A673 (cell line): ENCODE measurements around the gene TBC1D9. TPM values are rescaled to one million over a fixed set of nuclear protein-coding genes. Genes with fewer than 3 reads are reported as not detected.

Source experiments
- BruUV-seq: library from RNA; stranded (reverse); fragments of 400-500 nt; replicated peaks from 2 replicates; lab custom pipeline; 2021; lab: Mats Ljungman, UMichigan
- CTCF ChIA-PET: fragments of 300-600 bp; sonication (Branson Sonifier 250); formaldehyde crosslinking; loops from one replicate; lab custom pipeline; 2022; ENCODE audit warnings: antibody characterized with exemption; lab: Charles Lee
- POLR2A ChIA-PET: fragments of 300-600 bp; sonication (Branson Sonifier 250); formaldehyde crosslinking; loops from one replicate; lab custom pipeline; 2022; ENCODE audit warnings: antibody characterized with exemption; ENCODE audit not compliant: low non-redundant PET; lab: Charles Lee
- DNase-seq: peaks from one replicate; pipeline ENCODE4 v3.0.0-alpha.2; 2015; ENCODE audit warnings: low spot score
- H3K27ac ChIP-seq: fragments of 200-600 bp; sonication (generic); 2 replicates; pipeline ENCODE4 v1.5.1; 2016; ENCODE audit warnings: mixed run types, low read depth, mild to moderate bottlenecking, mixed read lengths, antibody characterized with exemption, low read length; ENCODE audit not compliant: poor library complexity, severe bottlenecking
- H3K27me3 ChIP-seq: fragments of 200-600 bp; sonication (generic); replicated peaks from 2 replicates; pipeline ENCODE4 v1.6.1; 2017; ENCODE audit warnings: mixed run types, low read depth, mild to moderate bottlenecking, mixed read lengths, antibody characterized with exemption, low read length; ENCODE audit not compliant: insufficient read depth, poor library complexity
- H3K36me3 ChIP-seq: fragments of 200-600 bp; sonication (generic); 2 replicates; pipeline ENCODE4 v1.6.1; 2016; ENCODE audit warnings: mixed run types, mild to moderate bottlenecking, mixed read lengths, antibody characterized with exemption, low read length; ENCODE audit not compliant: insufficient read depth, poor library complexity, severe bottlenecking
- H3K4me1 ChIP-seq: fragments of 200-600 bp; sonication (generic); 2 replicates; pipeline ENCODE4 v1.6.1; 2017; ENCODE audit warnings: mixed run types, mild to moderate bottlenecking, mixed read lengths, antibody characterized with exemption, low read length; ENCODE audit not compliant: insufficient read depth, poor library complexity, severe bottlenecking
- H3K4me3 ChIP-seq: fragments of 200-600 bp; sonication (generic); 2 replicates; pipeline ENCODE4 v1.5.1; 2016; ENCODE audit warnings: low read depth, mixed run types, mild to moderate bottlenecking, mixed read lengths, low read length; ENCODE audit not compliant: poor library complexity, severe bottlenecking
- H3K9me3 ChIP-seq: fragments of 200-600 bp; sonication (generic); 2 replicates; pipeline ENCODE4 v1.6.1; 2016; ENCODE audit warnings: mixed run types, low read depth, mild to moderate bottlenecking, mixed read lengths, antibody characterized with exemption, low read length; ENCODE audit not compliant: poor library complexity, severe bottlenecking
- CTCF ChIP-seq: fragments of 300-800, 200-600 bp; sonication (generic); conservative IDR thresholded peaks from 2 replicates; pipeline ENCODE4 v1.5.1; 2017; ENCODE audit warnings: low read depth, mild to moderate bottlenecking, antibody characterized with exemption, low read length, moderate library complexity, mixed read lengths
- EZH2 ChIP-seq: fragments of 200-600 bp; sonication (generic); IDR thresholded peaks from 2 replicates; pipeline ENCODE4 v1.6.1; 2017; ENCODE audit warnings: borderline replicate concordance, low read depth, mild to moderate bottlenecking, mixed read lengths, antibody characterized with exemption, low read length; ENCODE audit not compliant: poor library complexity, severe bottlenecking
- intact Hi-C: fragments of 100-400 bp; cut with micrococcal nuclease; formaldehyde crosslinking; loops from one replicate; pipeline ENCODE4 v1.10.0; 2022; ENCODE audit not compliant: unreplicated experiment
- total RNA-seq: library from RNA; stranded (reverse); gene quantifications from 2 replicates; pipeline ENCODE4 v1.2.3, GENCODE V29; 2021

Gene TBC1D9
- total RNA-seq, 1 experiment from 2014 or later: 22.4 TPM

- POLR2A ChIA-PET: no interaction called here
- Histone ChIP-seq H3K27me3 (no peaks in the 10 kb centered on the region), H3K4me1 (no peaks in the 10 kb centered on the region), H3K36me3 (no peaks in the 10 kb centered on the region), H3K4me3 (no peak overlapping the region), H3K9me3 (no peaks in the 10 kb centered on the region), H3K27ac (no peak overlapping the region)
- intact Hi-C loops: no loop called here
- DNase-seq: no peak
- CTCF ChIA-PET: no interaction called here
- no peak for TF ChIP-seq CTCF
- BruUV-seq: no TSS peak
Measured at GRCh38 chr4:140776556-140776955, 20.4 kb upstream of the TBC1D9 start.

- POLR2A ChIA-PET: no interaction called here
- no TSS peak for BruUV-seq
- H3K36me3 ChIP-seq: no peaks in the 10 kb centered on the region
- DNase-seq: no peak
- no peak overlapping the region for H3K4me3 ChIP-seq
- TF ChIP-seq CTCF (no peak), EZH2 (no peak)
- H3K4me1 ChIP-seq: no peaks in the 10 kb centered on the region
- H3K27ac ChIP-seq: no peak overlapping the region
- H3K27me3 ChIP-seq: no peaks in the 10 kb centered on the region
- CTCF ChIA-PET: no interaction called here
- intact Hi-C loops: no loop called here
- H3K9me3 ChIP-seq: no peaks in the 10 kb centered on the region
Measured at GRCh38 chr4:140774956-140775355, 18.8 kb upstream of the TBC1D9 start.

- H3K27me3 ChIP-seq: no peaks in the 10 kb centered on the region
- CTCF ChIA-PET: no interaction called here
- H3K36me3 ChIP-seq: no peaks in the 10 kb centered on the region
- POLR2A ChIA-PET: no interaction called here
- H3K27ac ChIP-seq: no peak overlapping the region
- DNase-seq: no peak
- BruUV-seq: no TSS peak
- H3K9me3 ChIP-seq: no peaks in the 10 kb centered on the region
- intact Hi-C loops: no loop called here
- TF ChIP-seq CTCF: no peak
- TF ChIP-seq EZH2: no peak
- no peaks in the 10 kb centered on the region for H3K4me1 ChIP-seq
- H3K4me3 ChIP-seq: no peak overlapping the region
Measured at GRCh38 chr4:140774510-140774909, 18.3 kb upstream of the TBC1D9 start.
